Type B pancreatic cell (in vitro differentiated cells): ENCODE results near the gene TRPC3. TPM values are rescaled to one million over a fixed set of nuclear protein-coding genes. Genes with fewer than 3 reads are reported as not detected.

Experiments used
- DNase-seq: peaks from one replicate; pipeline ENCODE4 v3.0.0; 2021; ENCODE audit warnings: mixed read lengths; ENCODE audit not compliant: unreplicated experiment; ENCODE audit errors: extremely low spot score
- H3K27ac Mint-ChIP-seq: 2 replicates; pipeline ENCODE4 v1.8.0; 2021; ENCODE audit warnings: mild to moderate bottlenecking, mixed read lengths
- H3K27me3 Mint-ChIP-seq: 2 replicates; pipeline ENCODE4 v1.8.0; 2021; ENCODE audit warnings: mixed read lengths
- H3K36me3 Mint-ChIP-seq: 2 replicates; pipeline ENCODE4 v1.8.0; 2021; ENCODE audit warnings: mixed read lengths
- H3K4me1 Mint-ChIP-seq: one replicate; pipeline ENCODE4 v1.8.0; 2021; ENCODE audit warnings: mixed read lengths; ENCODE audit not compliant: unreplicated experiment
- H3K4me3 Mint-ChIP-seq: 2 replicates; pipeline ENCODE4 v1.8.0; 2021; ENCODE audit warnings: mild to moderate bottlenecking, mixed read lengths
- H3K9me3 Mint-ChIP-seq: 2 replicates; pipeline ENCODE4 v1.8.0; 2021; ENCODE audit warnings: mixed read lengths
- CTCF ChIP-seq: fragments of 200-600 bp; sonication (generic); conservative IDR thresholded peaks from 2 replicates; pipeline ENCODE4 v1.5.0; 2021; ENCODE audit warnings: antibody characterized with exemption, mild to moderate bottlenecking
- long read RNA-seq: library from polyadenylated mRNA; unstranded; transcript quantifications from one replicate; pipeline ENCODE4 v2.0.0, GENCODE V29; 2020
- total RNA-seq: library from RNA; stranded (reverse); gene quantifications from 2 replicates; pipeline ENCODE4 v1.2.1, GENCODE V29; 2021; ENCODE audit warnings: low replicate concordance

TRPC3 gene
- 0.45 and 1.0 TPM in 2 replicates for total RNA-seq
- long read RNA-seq, partial matches to known transcripts = 0 of 1 reads
- long read RNA-seq, other reads (novel, unspliced or antisense) = 0 of 1 reads

GRCh38 chr4:121951521-121952110 lies at the start of gene TRPC3:
TSS of gene TRPC3 (minus strand) at chr4:121952060. CDS start at chr4:121951680, 380 bp downstream.
- Mint-ChIP-seq H3K4me1 (no peaks in the 10 kb centered on the region), H3K27me3 (peaks cover 75% of the 10 kb centered on the region), H3K9me3 (no peaks in the 10 kb centered on the region), H3K4me3 (peak within 1 kb of the TSS; percentile 87), H3K27ac (no peak within 1 kb of the TSS), H3K36me3 (no peaks in the 10 kb centered on the region)
- DNase-seq = peak; percentile 70
- no peak for TF ChIP-seq CTCF

- no peak overlapping the region for H3K27ac Mint-ChIP-seq
- peaks cover 22% of the 10 kb centered on the region for H3K27me3 Mint-ChIP-seq
- no peak overlapping the region for H3K4me3 Mint-ChIP-seq
- H3K36me3 Mint-ChIP-seq = no peaks in the 10 kb centered on the region
- no peaks in the 10 kb centered on the region for H3K9me3 Mint-ChIP-seq
- no peak for DNase-seq
- H3K4me1 Mint-ChIP-seq = peaks cover 5% of the 10 kb centered on the region
- TF ChIP-seq CTCF = no peak
These were observed 49.0 kb upstream of the TRPC3 start for GRCh38 chr4:122000849-122001248.

- Mint-ChIP-seq H3K27ac (no peak overlapping the region), H3K4me1 (peaks cover 5% of the 10 kb centered on the region), H3K9me3 (no peaks in the 10 kb centered on the region), H3K4me3 (no peak overlapping the region), H3K36me3 (no peaks in the 10 kb centered on the region), H3K27me3 (peaks cover 25% of the 10 kb centered on the region)
- DNase-seq = no peak
- TF ChIP-seq CTCF = no peak
These were observed 46.2 kb upstream of the TRPC3 start for GRCh38 chr4:121998024-121998423.

GRCh38 chr4:121995790-121996537 lies 44.1 kb upstream of the TRPC3 start:
- H3K4me3 Mint-ChIP-seq = no peak overlapping the region
- TF ChIP-seq CTCF = no peak
- H3K27me3 Mint-ChIP-seq = peaks cover 24% of the 10 kb centered on the region
- H3K36me3 Mint-ChIP-seq = no peaks in the 10 kb centered on the region
- no peaks in the 10 kb centered on the region for H3K9me3 Mint-ChIP-seq
- H3K4me1 Mint-ChIP-seq = peaks cover 2% of the 10 kb centered on the region
- no peak for DNase-seq
- H3K27ac Mint-ChIP-seq = no peak overlapping the region

- Mint-ChIP-seq H3K9me3 (no peaks in the 10 kb centered on the region), H3K4me3 (no peak overlapping the region), H3K4me1 (no peaks in the 10 kb centered on the region), H3K36me3 (no peaks in the 10 kb centered on the region), H3K27me3 (peaks cover 32% of the 10 kb centered on the region), H3K27ac (no peak overlapping the region)
- DNase-seq = no peak
- TF ChIP-seq CTCF = no peak
These were observed 40.1 kb upstream of the TRPC3 start for GRCh38 chr4:121991968-121992367.
